CD4-positive, alpha-beta T cell (primary cell): ENCODE measurements around the gene SRD5A3. TPM values are rescaled to one million over a fixed set of nuclear protein-coding genes. Genes with fewer than 3 reads are reported as not detected.

Experiments
- ATAC-seq: fragments of 200-7000 bp; cut with Tn5 transposase; one replicate; pipeline ENCODE4 v1.10.0; 2022; ENCODE audit warnings: mild to moderate bottlenecking; ENCODE audit not compliant: poor library complexity
- CTCF ChIA-PET: fragments of 350-600 bp; sonication (Branson Sonifier 250); formaldehyde crosslinking; loops from one replicate; lab custom pipeline; 2021; ENCODE audit warnings: antibody characterized with exemption, inconsistent platforms; lab: Charles Lee
- POLR2A ChIA-PET: fragments of 350-600 bp; sonication (Branson Sonifier 250); formaldehyde crosslinking; loops from one replicate; lab custom pipeline; 2021; ENCODE audit warnings: antibody characterized with exemption, inconsistent platforms; lab: Charles Lee
- DNase-seq, 14 experiments: peaks; one replicate each; pipeline ENCODE4 v3.0.0-alpha.2; 2013 to 2020; ENCODE audit warnings: mixed read lengths in 2 of 14
- H3K27ac ChIP-seq, 2 donors: one replicate each; pipeline versions ENCODE4 v1.5.1 to v1.7.0; 2013; ENCODE audit warnings: low read length in 2 of 2, low read depth in 1 of 2, mild to moderate bottlenecking in 1 of 2
- H3K27me3 ChIP-seq, 2 experiments: 1 replicate in 1 of 2; 2 replicates in 1 of 2; pipeline versions ENCODE4 v1.6.1 to v1.7.0; 2013; ENCODE audit warnings: low read length in 2 of 2, control low read depth in 1 of 2, mild to moderate bottlenecking in 1 of 2, moderate library complexity in 1 of 2; ENCODE audit not compliant: insufficient read depth in 2 of 2, control insufficient read depth in 1 of 2
- H3K36me3 ChIP-seq: one replicate; pipeline ENCODE4 v1.6.1; 2013; ENCODE audit warnings: low read length, control low read depth; ENCODE audit not compliant: insufficient read depth
- H3K4me1 ChIP-seq: one replicate; pipeline ENCODE4 v1.6.1; 2013; ENCODE audit warnings: low read length, control low read depth; ENCODE audit not compliant: insufficient read depth
- H3K4me3 ChIP-seq: one replicate; pipeline ENCODE4 v1.5.1; 2013; ENCODE audit warnings: mild to moderate bottlenecking, low read length, moderate library complexity
- H3K9me3 ChIP-seq, 2 experiments: 1 replicate in 1 of 2; 2 replicates in 1 of 2; pipeline versions ENCODE4 v1.6.1 to v1.7.0; 2013; ENCODE audit warnings: low read length in 2 of 2, mild to moderate bottlenecking in 2 of 2, control low read depth in 1 of 2, moderate library complexity in 1 of 2; ENCODE audit not compliant: control insufficient read depth in 1 of 2, insufficient read depth in 1 of 2
- H3K27ac Mint-ChIP-seq: one replicate; pipeline ENCODE4 v1.8.0; 2020; ENCODE audit warnings: mixed read lengths
- H3K27me3 Mint-ChIP-seq: one replicate; pipeline ENCODE4 v1.8.0; 2021; ENCODE audit warnings: mixed read lengths
- H3K36me3 Mint-ChIP-seq: one replicate; pipeline ENCODE4 v1.8.0; 2021; ENCODE audit warnings: low read depth, mixed read lengths
- H3K4me1 Mint-ChIP-seq: one replicate; pipeline ENCODE4 v1.8.0; 2021; ENCODE audit warnings: low read depth, mixed read lengths
- H3K4me3 Mint-ChIP-seq: one replicate; pipeline ENCODE4 v1.8.0; 2020; ENCODE audit warnings: mild to moderate bottlenecking, mixed read lengths
- H3K9me3 Mint-ChIP-seq: one replicate; pipeline ENCODE4 v1.8.0; 2020; ENCODE audit warnings: mixed read lengths
- intact Hi-C, 2 experiments: fragments of 100-400 bp; cut with DNase I in 1 of 2; cut with micrococcal nuclease in 1 of 2; formaldehyde crosslinking; loops; one replicate each; pipeline versions ENCODE4 v1.15.1 to v1.9.0; 2023 to 2025; cut with DNase I, micrococcal nuclease
- total RNA-seq, 174 experiments: library from RNA in 2 of 174; stranded (reverse) in 2 of 174; gene quantifications; one replicate each; pipeline ENCODE4 v1.2.3 and lab custom pipeline; 2021 to 2026
- TF ChIP-seq, protein P1 (sequence below): fragments of 200-600 bp; IDR thresholded peaks from one replicate; pipeline ENCODE4 v1.8.0; 2022; ENCODE audit warnings: antibody characterized with exemption, mild to moderate bottlenecking

SRD5A3 gene
- total RNA-seq, 2 experiments from 2014 or later = 2.1 to 2.2 TPM

DNA sequence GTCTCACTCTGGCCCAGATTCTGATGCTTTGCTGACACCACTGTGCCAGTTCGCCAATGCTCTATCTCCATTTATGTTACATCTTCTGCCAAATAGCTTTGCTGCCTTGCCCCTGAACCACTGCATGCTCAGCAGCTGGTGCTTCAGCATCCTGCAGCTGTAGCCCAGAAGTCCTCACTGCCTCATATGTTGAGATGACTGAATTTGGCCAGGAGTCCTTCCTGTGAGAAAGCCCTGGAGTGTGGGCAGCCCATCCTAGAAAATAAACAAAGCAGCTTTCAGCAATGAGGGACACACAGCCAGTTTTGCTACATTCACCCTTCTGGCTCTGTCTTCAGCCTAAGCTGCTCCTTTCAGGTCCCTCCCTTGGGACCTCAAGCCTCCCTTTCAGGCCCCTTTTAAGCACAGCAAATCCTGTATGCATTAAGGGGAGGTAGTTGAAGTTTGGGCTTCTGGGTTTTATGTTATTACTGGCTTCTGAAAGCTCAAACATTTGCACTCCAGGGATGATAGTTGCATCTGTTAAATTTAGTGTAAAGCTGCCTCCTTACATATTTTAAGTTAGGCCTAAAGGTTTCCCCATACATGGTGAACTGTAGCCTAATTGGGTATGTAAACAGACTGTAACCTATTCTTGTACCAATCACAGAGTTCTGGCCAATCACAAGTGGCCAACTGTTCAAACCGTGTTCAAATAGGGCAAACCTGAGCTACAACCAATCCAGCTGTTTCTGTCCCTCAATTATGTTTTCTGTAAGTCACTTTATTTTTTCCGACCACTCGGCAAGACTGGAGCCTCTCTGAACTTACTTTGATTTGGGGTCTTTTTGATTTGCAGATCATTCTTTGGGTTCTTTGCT, 47.6 kb downstream of the SRD5A3 start:
- intact Hi-C loops = loop anchor here (2.0 to 5.0 kb wide), 3 partner anchors 47 to 554 kb away; partner anchors contain the start of genes CEP135 (in 1 of the 2), CLOCK (in 1 of the 2) and SRD5A3 (in 1 of the 2)
- Histone ChIP-seq H3K27me3 (no peaks in the 10 kb centered on the region), H3K4me3 (no peak overlapping the region), H3K9me3 (no peaks in the 10 kb centered on the region), H3K27ac (no peak overlapping the region), H3K36me3 (no peaks in the 10 kb centered on the region), H3K4me1 (peaks cover 27% of the 10 kb centered on the region)
- CTCF ChIA-PET = interaction anchor here (1.4 kb wide), 1 partner anchor 48 kb away, joined by 4 read pairs; the partner anchor contains the start of gene SRD5A3
- ATAC-seq (no peak), DNase-seq (no peak)
- Mint-ChIP-seq H3K9me3 (no peaks in the 10 kb centered on the region), H3K27ac (no peak overlapping the region), H3K4me1 (peaks cover 33% of the 10 kb centered on the region), H3K27me3 (no peaks in the 10 kb centered on the region), H3K36me3 (peaks cover 18% of the 10 kb centered on the region), H3K4me3 (peak overlapping the region; percentile 32)
- POLR2A ChIA-PET = interaction anchor here (0.8 to 3.7 kb wide), 2 partner anchors 19 to 152 kb away, joined by 4 to 37 read pairs; partner anchors contain the start of gene CLOCK
- TF ChIP-seq, protein P1, sequence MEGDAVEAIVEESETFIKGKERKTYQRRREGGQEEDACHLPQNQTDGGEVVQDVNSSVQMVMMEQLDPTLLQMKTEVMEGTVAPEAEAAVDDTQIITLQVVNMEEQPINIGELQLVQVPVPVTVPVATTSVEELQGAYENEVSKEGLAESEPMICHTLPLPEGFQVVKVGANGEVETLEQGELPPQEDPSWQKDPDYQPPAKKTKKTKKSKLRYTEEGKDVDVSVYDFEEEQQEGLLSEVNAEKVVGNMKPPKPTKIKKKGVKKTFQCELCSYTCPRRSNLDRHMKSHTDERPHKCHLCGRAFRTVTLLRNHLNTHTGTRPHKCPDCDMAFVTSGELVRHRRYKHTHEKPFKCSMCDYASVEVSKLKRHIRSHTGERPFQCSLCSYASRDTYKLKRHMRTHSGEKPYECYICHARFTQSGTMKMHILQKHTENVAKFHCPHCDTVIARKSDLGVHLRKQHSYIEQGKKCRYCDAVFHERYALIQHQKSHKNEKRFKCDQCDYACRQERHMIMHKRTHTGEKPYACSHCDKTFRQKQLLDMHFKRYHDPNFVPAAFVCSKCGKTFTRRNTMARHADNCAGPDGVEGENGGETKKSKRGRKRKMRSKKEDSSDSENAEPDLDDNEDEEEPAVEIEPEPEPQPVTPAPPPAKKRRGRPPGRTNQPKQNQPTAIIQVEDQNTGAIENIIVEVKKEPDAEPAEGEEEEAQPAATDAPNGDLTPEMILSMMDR = no peak

DNA sequence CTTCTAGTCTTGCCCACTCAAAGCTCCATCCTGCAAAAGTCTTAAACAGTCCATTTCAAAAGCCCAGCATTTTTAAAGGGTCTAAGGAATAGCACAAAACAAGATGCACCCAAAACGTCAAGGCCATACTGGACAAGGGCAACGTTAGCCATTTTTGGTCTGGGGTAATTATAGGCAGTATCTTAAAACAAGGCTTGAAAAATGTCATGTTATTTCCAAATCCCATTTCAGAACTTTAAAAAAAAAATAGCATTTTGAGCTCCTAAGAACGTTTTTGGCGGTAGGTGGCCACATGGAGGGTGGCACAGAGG, 49.1 kb downstream of the SRD5A3 start:
- POLR2A ChIA-PET = interaction anchor here (0.6 to 3.7 kb wide), 16 partner anchors 9 to 1564 kb away, joined by 3 to 37 read pairs (median 3); partner anchors contain the start of genes CLOCK, PPAT, REST and SRD5A3
- peak overlapping the region; percentile 89 for H3K27ac Mint-ChIP-seq
- no peak for DNase-seq

More for the DNA sequence above, 49.1 kb downstream of the SRD5A3 start:
- H3K27me3 Mint-ChIP-seq = no peaks in the 10 kb centered on the region
- CTCF ChIA-PET = interaction anchor here (1.0 to 1.8 kb wide), 8 partner anchors 9 to 159 kb away, joined by 3 to 11 read pairs (median 4); partner anchors contain the start of gene SRD5A3
- TF ChIP-seq, protein P1 = peak; percentile 43
- H3K27ac ChIP-seq = peak overlapping the region; percentile 73 to 94
- H3K4me3 Mint-ChIP-seq = peak overlapping the region; percentile 97
- H3K27me3 ChIP-seq = no peaks in the 10 kb centered on the region
- H3K4me1 ChIP-seq = peaks cover 34% of the 10 kb centered on the region
- H3K9me3 ChIP-seq = no peaks in the 10 kb centered on the region
- H3K4me1 Mint-ChIP-seq = peaks cover 42% of the 10 kb centered on the region
- H3K36me3 Mint-ChIP-seq = peaks cover 27% of the 10 kb centered on the region
- intact Hi-C loops = loop anchor here (1.0 to 5.0 kb wide), 5 partner anchors 47 to 457 kb away; partner anchors contain the start of genes CLOCK (in 2 of the 2), EXOC1 (in 1 of the 2) and SRD5A3 (in 1 of the 2)
- no peaks in the 10 kb centered on the region for H3K36me3 ChIP-seq
- peak overlapping the region; percentile 79 for H3K4me3 ChIP-seq
- H3K9me3 Mint-ChIP-seq = no peaks in the 10 kb centered on the region
- no peak for ATAC-seq
